HFF-Myc (cell line): ENCODE results near the gene HOXB9.

ENCODE experiments used
- DNase-seq: peaks from one replicate; pipeline ENCODE4 v3.0.0-alpha.2; 2011; ENCODE audit warnings: low read depth; ENCODE audit errors: extremely low read depth
- H3K4me3 ChIP-seq: replicated peaks from 2 replicates; pipeline ENCODE4 v1.5.1; 2011; ENCODE audit warnings: low read depth, mild to moderate bottlenecking, control low read depth, low read length
- CTCF ChIP-seq: IDR thresholded peaks from 2 replicates; pipeline ENCODE4 v1.5.1; 2012; ENCODE audit warnings: mild to moderate bottlenecking, low read depth, low read length, control low read depth; ENCODE audit errors: missing control alignments

The HOXB9 gene

GRCh38 chr17:48643697-48644012 is 17.5 kb upstream of the HOXB9 start:
- TF ChIP-seq CTCF, result no peak
- DNase-seq, result no peak
- H3K4me3 ChIP-seq, result no peak overlapping the region

- no peak for DNase-seq
- no peak overlapping the region for H3K4me3 ChIP-seq
- no peak for TF ChIP-seq CTCF
These were observed 16.9 kb upstream of the HOXB9 start for GRCh38 chr17:48642843-48643696.

- no peak overlapping the region for H3K4me3 ChIP-seq
- no peak for TF ChIP-seq CTCF
- DNase-seq, result no peak
These were observed 16.1 kb upstream of the HOXB9 start for GRCh38 chr17:48642059-48642842.

GRCh38 chr17:48641541-48642058 is 15.4 kb upstream of the HOXB9 start:
- no peak for DNase-seq
- no peak overlapping the region for H3K4me3 ChIP-seq
- TF ChIP-seq CTCF, result no peak

- no peak for TF ChIP-seq CTCF
- DNase-seq, result no peak
- H3K4me3 ChIP-seq, result no peak overlapping the region
These were observed 14.7 kb upstream of the HOXB9 start for GRCh38 chr17:48640858-48641180.

GRCh38 chr17:48639982-48640857 is 14.1 kb upstream of the HOXB9 start:
- DNase-seq, result no peak
- H3K4me3 ChIP-seq, result no peak overlapping the region
- TF ChIP-seq CTCF, result no peak
